ENCODE measurements around the gene DHRS3. TPM values are rescaled to one million over a fixed set of nuclear protein-coding genes. Genes with fewer than 3 reads are reported as not detected.

The DHRS3 gene
- total RNA-seq, 1 experiment from 2014 or later: 54.5 TPM

GRCh38 chr1:12573015-12573825 lies 44.8 kb downstream of the DHRS3 start:
- Histone ChIP-seq H3K27ac (ENCODE audit: insufficient read length, low read depth, low read length) (no peak overlapping the region), H2AFZ (ENCODE audit: low read length) (no peak overlapping the region), H4K5ac (ENCODE audit: insufficient read length, low read depth, low read length) (no peak overlapping the region), H3K23ac (ENCODE audit: insufficient read length, low read depth, low read length) (no peak overlapping the region), H2BK20ac (ENCODE audit: low read depth, low read length, poor library complexity, severe bottlenecking) (no peak overlapping the region), H2BK15ac (ENCODE audit: low read depth, low read length) (no peak overlapping the region), H3K18ac (ENCODE audit: insufficient read length, low read depth, low read length) (no peak overlapping the region), H3K9ac (ENCODE audit: extremely low read depth, insufficient read length, low read length) (no peak overlapping the region), H3K27me3 (ENCODE audit: insufficient read depth, low read length) (no peaks in the 10 kb centered on the region), H2AK5ac (ENCODE audit: insufficient read length, low read length) (no peak overlapping the region), H2BK5ac (ENCODE audit: insufficient read length, low read length) (no peak overlapping the region), H4K91ac (ENCODE audit: insufficient read length, low read depth, low read length) (no peak overlapping the region), H3K4ac (ENCODE audit: low read depth, low read length) (no peak overlapping the region), H3K4me2 (ENCODE audit: insufficient read depth, insufficient read length, low read length) (no peak overlapping the region), H3T11ph (ENCODE audit: low read length) (no peak overlapping the region), H2BK120ac (ENCODE audit: low read depth, low read length, poor library complexity, severe bottlenecking) (no peak overlapping the region), H3K79me1 (ENCODE audit: insufficient read depth, low read depth, low read length, poor library complexity, severe bottlenecking) (no peaks in the 10 kb centered on the region), H4K20me1 (ENCODE audit: control insufficient read depth, insufficient read depth, insufficient read length) (no peaks in the 10 kb centered on the region), H3K23me2 (ENCODE audit: insufficient read length, low read depth, low read length, poor library complexity, severe bottlenecking) (no peaks in the 10 kb centered on the region), H3K9me3 (ENCODE audit: control insufficient read depth, low read depth, low read length) (no peaks in the 10 kb centered on the region), H3K4me1 (ENCODE audit: insufficient read depth, low read length) (no peaks in the 10 kb centered on the region), H4K8ac (replicated peaks; ENCODE audit: insufficient read length, low read depth, low read length) (no peak overlapping the region), H3K56ac (ENCODE audit: insufficient read length, low read depth, low read length) (no peak overlapping the region), H3K79me2 (ENCODE audit: insufficient read depth, low read length) (no peaks in the 10 kb centered on the region), H2BK12ac (ENCODE audit: insufficient read length, low read depth, low read length) (no peak overlapping the region), H3K14ac (ENCODE audit: insufficient read depth, low read length) (no peak overlapping the region; the same call in 1 of the 2 replicates)
- Mint-ChIP-seq H3K9me3 (no peaks in the 10 kb centered on the region), H3K4me1 (no peaks in the 10 kb centered on the region), H3K27ac (peak overlapping the region in 1 of 3 experiments; percentile 37; a peak in 1 of 7 replicates), H3K27me3 (ENCODE audit: low read depth) (no peaks in the 10 kb centered on the region; the same call in 1 of the 2 replicates), H3K4me3 (no peak overlapping the region), H3K36me3 (ENCODE audit: insufficient read depth in 1 of 3, low read depth in 3 of 3) (peaks cover 6 to 82% (median 76%) of the 10 kb centered on the region in 3 experiments)
- TF ChIP-seq, protein P1, sequence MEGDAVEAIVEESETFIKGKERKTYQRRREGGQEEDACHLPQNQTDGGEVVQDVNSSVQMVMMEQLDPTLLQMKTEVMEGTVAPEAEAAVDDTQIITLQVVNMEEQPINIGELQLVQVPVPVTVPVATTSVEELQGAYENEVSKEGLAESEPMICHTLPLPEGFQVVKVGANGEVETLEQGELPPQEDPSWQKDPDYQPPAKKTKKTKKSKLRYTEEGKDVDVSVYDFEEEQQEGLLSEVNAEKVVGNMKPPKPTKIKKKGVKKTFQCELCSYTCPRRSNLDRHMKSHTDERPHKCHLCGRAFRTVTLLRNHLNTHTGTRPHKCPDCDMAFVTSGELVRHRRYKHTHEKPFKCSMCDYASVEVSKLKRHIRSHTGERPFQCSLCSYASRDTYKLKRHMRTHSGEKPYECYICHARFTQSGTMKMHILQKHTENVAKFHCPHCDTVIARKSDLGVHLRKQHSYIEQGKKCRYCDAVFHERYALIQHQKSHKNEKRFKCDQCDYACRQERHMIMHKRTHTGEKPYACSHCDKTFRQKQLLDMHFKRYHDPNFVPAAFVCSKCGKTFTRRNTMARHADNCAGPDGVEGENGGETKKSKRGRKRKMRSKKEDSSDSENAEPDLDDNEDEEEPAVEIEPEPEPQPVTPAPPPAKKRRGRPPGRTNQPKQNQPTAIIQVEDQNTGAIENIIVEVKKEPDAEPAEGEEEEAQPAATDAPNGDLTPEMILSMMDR (conservative IDR thresholded peaks at IDR 0.05): no peak
- no peak for DNase-seq
- WGBS (ENCODE audit: extremely low coverage, insufficient read length, low lambda C conversion rate): no CpG with 5 or more reads among the region's 9 CpGs

Measured in H9 (cell line).